Measurements from ENCODE around the gene RFPL3. TPM values are rescaled to one million over a fixed set of nuclear protein-coding genes. Genes with fewer than 3 reads are reported as not detected.

RFPL3 gene
- total RNA-seq, 1 donor from 2014 or later: not detected

DNA sequence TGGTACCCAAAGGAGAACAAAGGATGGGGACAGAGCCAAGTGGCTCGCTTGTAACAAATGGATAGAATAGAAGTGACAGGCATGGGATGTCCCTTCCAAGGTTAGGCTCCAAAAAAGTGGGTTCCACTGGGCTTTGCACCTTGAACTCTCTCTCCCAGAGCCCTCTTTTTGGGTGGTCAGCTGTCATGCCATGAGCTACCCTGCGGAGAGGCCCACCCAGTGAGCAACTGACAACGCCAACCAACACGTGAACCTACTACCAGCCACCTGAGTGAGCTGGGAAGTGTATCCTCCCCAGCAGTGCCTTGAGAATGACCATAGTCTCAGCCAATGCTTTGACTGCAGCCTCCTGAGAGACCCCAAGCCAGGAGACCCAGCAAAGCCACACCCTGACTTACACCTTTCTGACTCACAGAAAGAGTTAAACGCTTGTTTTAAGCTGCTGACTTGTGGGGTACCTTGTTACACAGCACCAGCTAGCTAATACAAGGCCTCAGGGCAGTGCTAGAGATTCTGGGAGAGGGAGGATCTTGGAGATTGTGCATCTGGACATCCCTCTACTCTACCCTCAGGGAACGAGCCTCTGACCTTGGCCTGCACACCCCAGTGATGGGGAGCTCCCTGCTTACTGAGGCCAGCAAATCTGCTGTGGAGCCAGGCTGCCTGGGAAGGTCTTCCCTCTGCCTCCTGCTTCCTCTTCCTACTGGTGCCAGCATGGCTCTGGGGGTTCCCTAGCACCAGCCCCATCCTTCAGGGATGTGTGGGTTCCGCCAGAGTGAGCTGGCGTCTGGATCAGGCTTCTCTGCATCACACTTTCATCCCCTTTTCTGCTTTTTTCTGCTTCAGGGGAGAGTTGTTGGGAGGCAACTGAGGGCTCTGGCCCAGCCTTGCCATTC lies 29.1 kb upstream of the RFPL3 start:
- no peak for DNase-seq
- H3K27me3 Mint-ChIP-seq (ENCODE audit: unreplicated experiment): peaks cover 6% of the 10 kb centered on the region
- no peaks in the 10 kb centered on the region for H3K4me1 Mint-ChIP-seq (ENCODE audit: low read depth, unreplicated experiment)

DNA sequence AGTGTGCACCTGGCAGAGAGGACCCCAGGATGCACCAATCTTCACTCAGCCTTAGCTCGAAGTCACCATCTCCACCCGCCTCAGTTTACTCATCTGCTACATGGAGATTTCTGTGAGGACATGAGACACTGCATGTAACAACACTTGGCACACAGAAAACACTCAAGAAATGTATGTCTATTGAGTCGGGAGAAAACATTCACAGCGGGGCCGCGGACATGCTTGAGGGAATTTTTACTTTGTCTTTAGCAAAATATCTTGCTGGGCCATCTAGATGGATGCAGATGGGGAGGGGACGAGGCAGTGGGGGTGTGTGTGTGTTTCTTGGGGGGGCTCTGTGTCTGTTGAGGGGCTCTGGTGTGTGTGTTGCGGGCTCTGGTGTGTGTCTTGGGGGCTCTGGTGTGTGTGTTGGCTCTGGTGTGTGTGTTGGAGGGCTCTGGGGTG lies 28.4 kb upstream of the RFPL3 start:
- no peaks in the 10 kb centered on the region for H3K4me1 Mint-ChIP-seq (ENCODE audit: low read depth, unreplicated experiment)
- H3K9me3 Mint-ChIP-seq (ENCODE audit: unreplicated experiment): peaks cover 9% of the 10 kb centered on the region
- TF ChIP-seq, protein P1, sequence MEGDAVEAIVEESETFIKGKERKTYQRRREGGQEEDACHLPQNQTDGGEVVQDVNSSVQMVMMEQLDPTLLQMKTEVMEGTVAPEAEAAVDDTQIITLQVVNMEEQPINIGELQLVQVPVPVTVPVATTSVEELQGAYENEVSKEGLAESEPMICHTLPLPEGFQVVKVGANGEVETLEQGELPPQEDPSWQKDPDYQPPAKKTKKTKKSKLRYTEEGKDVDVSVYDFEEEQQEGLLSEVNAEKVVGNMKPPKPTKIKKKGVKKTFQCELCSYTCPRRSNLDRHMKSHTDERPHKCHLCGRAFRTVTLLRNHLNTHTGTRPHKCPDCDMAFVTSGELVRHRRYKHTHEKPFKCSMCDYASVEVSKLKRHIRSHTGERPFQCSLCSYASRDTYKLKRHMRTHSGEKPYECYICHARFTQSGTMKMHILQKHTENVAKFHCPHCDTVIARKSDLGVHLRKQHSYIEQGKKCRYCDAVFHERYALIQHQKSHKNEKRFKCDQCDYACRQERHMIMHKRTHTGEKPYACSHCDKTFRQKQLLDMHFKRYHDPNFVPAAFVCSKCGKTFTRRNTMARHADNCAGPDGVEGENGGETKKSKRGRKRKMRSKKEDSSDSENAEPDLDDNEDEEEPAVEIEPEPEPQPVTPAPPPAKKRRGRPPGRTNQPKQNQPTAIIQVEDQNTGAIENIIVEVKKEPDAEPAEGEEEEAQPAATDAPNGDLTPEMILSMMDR (IDR thresholded peaks at IDR 0.05; ENCODE audit: partially characterized antibody, unreplicated experiment): no peak
- no peak overlapping the region for H3K4me3 Mint-ChIP-seq (ENCODE audit: unreplicated experiment)
- no peak overlapping the region for H3K27ac Mint-ChIP-seq (ENCODE audit: unreplicated experiment)
- peaks cover 11% of the 10 kb centered on the region for H3K27me3 Mint-ChIP-seq (ENCODE audit: unreplicated experiment)
- H3K36me3 Mint-ChIP-seq (ENCODE audit: unreplicated experiment): peaks cover 11% of the 10 kb centered on the region
- no peak for DNase-seq

More for the DNA sequence above, 29.1 kb upstream of the RFPL3 start:
- Mint-ChIP-seq H3K4me3 (ENCODE audit: unreplicated experiment) (no peak overlapping the region), H3K9me3 (ENCODE audit: unreplicated experiment) (peaks cover 9% of the 10 kb centered on the region), H3K36me3 (ENCODE audit: unreplicated experiment) (peaks cover 11% of the 10 kb centered on the region), H3K27ac (ENCODE audit: unreplicated experiment) (no peak overlapping the region)
- TF ChIP-seq, protein P1 (IDR thresholded peaks at IDR 0.05; ENCODE audit: partially characterized antibody, unreplicated experiment): no peak

DNA sequence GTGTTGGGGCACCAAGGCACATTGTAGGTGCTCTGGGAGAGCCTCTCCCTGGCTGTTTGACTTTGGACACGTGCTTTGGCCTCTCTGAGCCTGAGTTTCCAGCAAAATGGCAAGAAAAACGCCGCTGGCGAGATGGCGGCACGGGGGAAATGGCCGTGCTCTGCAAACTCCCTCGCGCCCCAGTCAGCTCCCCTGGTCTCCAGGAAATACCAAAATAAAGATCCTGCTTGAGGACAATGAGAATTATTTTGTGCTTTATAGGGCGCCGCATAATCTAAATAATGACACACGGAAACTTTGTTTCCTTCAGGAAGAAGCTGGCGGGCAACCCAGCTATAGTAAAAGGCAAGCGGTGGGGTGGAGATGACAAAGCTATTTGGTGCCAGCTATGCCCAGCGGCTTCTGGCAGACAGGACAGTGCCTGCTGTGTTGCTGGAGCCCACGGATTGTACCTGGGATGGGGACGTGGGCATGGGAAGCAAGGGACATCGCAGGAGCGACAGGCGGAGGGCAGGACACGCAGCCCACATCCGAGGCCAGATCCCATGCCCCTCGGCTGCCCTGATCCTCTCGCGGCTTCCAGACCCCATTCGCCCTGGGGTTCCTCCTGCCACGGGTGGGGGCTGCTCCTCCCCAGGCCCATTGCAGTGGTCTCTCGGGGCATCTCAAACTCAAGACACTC lies 26.3 kb upstream of the RFPL3 start:
- Mint-ChIP-seq H3K27me3 (ENCODE audit: unreplicated experiment) (peaks cover 18% of the 10 kb centered on the region), H3K27ac (ENCODE audit: unreplicated experiment) (no peak overlapping the region), H3K4me1 (ENCODE audit: low read depth, unreplicated experiment) (peaks cover 2% of the 10 kb centered on the region), H3K36me3 (ENCODE audit: unreplicated experiment) (peaks cover 10% of the 10 kb centered on the region), H3K9me3 (ENCODE audit: unreplicated experiment) (peaks cover 10% of the 10 kb centered on the region), H3K4me3 (ENCODE audit: unreplicated experiment) (no peak overlapping the region)
- DNase-seq: no peak
- TF ChIP-seq, protein P1 (IDR thresholded peaks at IDR 0.05; ENCODE audit: partially characterized antibody, unreplicated experiment): no peak

DNA sequence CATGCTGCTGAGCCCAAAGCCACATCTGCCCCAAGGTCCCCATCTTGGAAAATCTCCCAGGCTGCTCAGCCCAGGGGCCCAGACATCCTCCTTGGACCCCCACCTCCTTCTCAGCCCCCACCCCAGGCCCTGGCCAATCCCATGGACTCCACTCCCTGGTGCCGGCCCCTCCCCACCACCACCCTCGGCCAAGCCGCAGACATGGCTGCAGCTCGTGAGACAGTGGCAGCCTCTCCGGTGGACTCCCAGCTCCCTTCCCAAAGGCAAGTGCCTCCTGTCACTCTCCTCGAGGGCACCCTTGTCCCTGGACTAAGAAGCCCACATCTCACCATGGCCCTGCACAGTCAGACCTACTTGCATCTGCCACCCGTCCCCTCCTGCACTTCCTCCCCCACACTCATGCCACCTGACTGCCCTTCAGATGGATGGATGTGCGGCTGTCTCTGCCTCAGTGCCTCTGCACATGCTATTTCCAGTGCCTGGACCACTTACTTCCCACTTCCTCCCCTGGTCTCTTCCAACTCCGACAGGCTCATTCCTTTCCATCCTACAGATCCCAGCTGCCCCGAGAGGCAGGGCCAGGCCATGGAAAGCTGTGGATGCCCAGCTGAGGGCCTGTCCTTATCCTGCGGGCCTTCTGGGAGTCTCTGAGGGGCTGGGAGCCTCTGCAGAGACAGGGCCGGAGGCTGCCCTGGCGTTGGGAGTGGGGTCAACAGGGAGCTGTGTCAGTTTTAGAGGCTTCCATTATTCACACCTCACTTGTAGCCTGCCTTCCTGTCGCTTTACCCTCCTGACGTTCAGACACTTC lies 25.5 kb upstream of the RFPL3 start:
- Mint-ChIP-seq H3K36me3 (ENCODE audit: unreplicated experiment) (peaks cover 3% of the 10 kb centered on the region), H3K27me3 (ENCODE audit: unreplicated experiment) (peaks cover 16% of the 10 kb centered on the region), H3K9me3 (ENCODE audit: unreplicated experiment) (peaks cover 8% of the 10 kb centered on the region), H3K27ac (ENCODE audit: unreplicated experiment) (no peak overlapping the region), H3K4me3 (ENCODE audit: unreplicated experiment) (no peak overlapping the region), H3K4me1 (ENCODE audit: low read depth, unreplicated experiment) (peaks cover 7% of the 10 kb centered on the region)
- TF ChIP-seq, protein P1 (IDR thresholded peaks at IDR 0.05; ENCODE audit: partially characterized antibody, unreplicated experiment): no peak
- no peak for DNase-seq
